GM19043 (cell line): ENCODE data around the gene TPT1.
A peak's percentile ranks its signal among the peaks of the same experiment; 100 is the strongest.
"Not testable (repeated sequence)": the region's sequence is repeated elsewhere in the genome, so short reads cannot be mapped to it uniquely, and the experiment has no call there.

ENCODE experiments used
- ATAC-seq: cut with Tn5 transposase; IDR thresholded peaks from one replicate; pipeline ENCODE4 v1.9.1; 2021; ENCODE audit warnings: low read depth; ENCODE audit not compliant: unreplicated experiment

The TPT1 gene

GRCh38 chr13:45368005-45368404 lies 27.0 kb upstream of the TPT1 start:
- ATAC-seq: no peak

GRCh38 chr13:45367358-45367757 lies 26.4 kb upstream of the TPT1 start:
- ATAC-seq: peak; percentile 95

GRCh38 chr13:45365558-45365885 lies 24.5 kb upstream of the TPT1 start:
- ATAC-seq: no peak

GRCh38 chr13:45364876-45365557 lies 24.0 kb upstream of the TPT1 start:
- ATAC-seq: no peak

- no peak for ATAC-seq
These were observed 22.0 kb upstream of the TPT1 start for GRCh38 chr13:45362939-45363338.

GRCh38 chr13:45361596-45362206 lies 20.7 kb upstream of the TPT1 start:
- no peak for ATAC-seq

- ATAC-seq: no peak
These were observed 16.1 kb upstream of the TPT1 start for GRCh38 chr13:45356966-45357672.

- no peak for ATAC-seq
These were observed 12.9 kb upstream of the TPT1 start for GRCh38 chr13:45353895-45354294.

GRCh38 chr13:45352031-45352430 lies 11.0 kb upstream of the TPT1 start:
- no peak for ATAC-seq

- no peak for ATAC-seq
These were observed 9.2 kb upstream of the TPT1 start for GRCh38 chr13:45350152-45350551.

GRCh38 chr13:45349438-45349837 lies 8.5 kb upstream of the TPT1 start:
- no peak for ATAC-seq

- ATAC-seq: not testable (repeated sequence)
These were observed 3.1 kb upstream of the TPT1 start for GRCh38 chr13:45344064-45344463.

- ATAC-seq: not testable (repeated sequence)
These were observed 2.1 kb upstream of the TPT1 start for GRCh38 chr13:45343102-45343501.

GRCh38 chr13:45342668-45343067 lies 1.7 kb upstream of the TPT1 start:
- not testable (repeated sequence) for ATAC-seq

- ATAC-seq: no peak
These were observed 967 bp upstream of the TPT1 start for GRCh38 chr13:45341799-45342500.

GRCh38 chr13:45340422-45341033 lies 455 bp downstream of the TPT1 start:
- peak; percentile 34 for ATAC-seq

GRCh38 chr13:45339867-45340266 lies 1.1 kb downstream of the TPT1 start:
- no peak for ATAC-seq

- ATAC-seq: no peak
These were observed 1.6 kb downstream of the TPT1 start for GRCh38 chr13:45339399-45339798.

- ATAC-seq: no peak
These were observed 3.2 kb downstream of the TPT1 start for GRCh38 chr13:45337803-45338202.

GRCh38 chr13:45337395-45337794 lies 3.6 kb downstream of the TPT1 start:
- ATAC-seq: no peak
